ENCODE measurements around the gene SLC6A6. TPM values are rescaled to one million over a fixed set of nuclear protein-coding genes. Genes with fewer than 3 reads are reported as not detected.
A peak's percentile ranks its signal among the peaks of the same experiment; 100 is the strongest.

SLC6A6 gene
- total RNA-seq, 2 experiments from 2014 or later: 43.4 to 48.8 TPM

GRCh38 chr3:14397531-14397930 is 4.9 kb upstream of the SLC6A6 start:
- Mint-ChIP-seq H3K4me1 (ENCODE audit: low read depth) (peaks cover 15% of the 10 kb centered on the region), H3K27me3 (no peaks in the 10 kb centered on the region), H3K9me3 (no peaks in the 10 kb centered on the region), H3K4me3 (no peak overlapping the region), H3K27ac (no peak overlapping the region), H3K36me3 (ENCODE audit: low read depth) (no peaks in the 10 kb centered on the region)
- ChIA-PET CTCF (interaction anchor here (1.2 kb wide), 1 partner anchor 194 kb away, joined by 6 read pairs; no protein-coding TSS in a partner anchor), POLR2A (no interaction called here)
- no peak for TF ChIP-seq CTCF (IDR thresholded peaks at IDR 0.05)
- intact Hi-C loops (cut with micrococcal nuclease): no loop called here
- DNase-seq: no peak
- no peak for ATAC-seq

GRCh38 chr3:14397940-14398796 is 4.2 kb upstream of the SLC6A6 start:
- TF ChIP-seq CTCF (IDR thresholded peaks at IDR 0.05): no peak
- intact Hi-C loops (cut with micrococcal nuclease): no loop called here
- DNase-seq (no peak), ATAC-seq (no peak)
- Mint-ChIP-seq H3K9me3 (no peaks in the 10 kb centered on the region), H3K36me3 (ENCODE audit: low read depth) (peaks cover 2% of the 10 kb centered on the region), H3K27ac (peak overlapping the region; percentile 5), H3K4me3 (no peak overlapping the region), H3K4me1 (ENCODE audit: low read depth) (peaks cover 15% of the 10 kb centered on the region), H3K27me3 (no peaks in the 10 kb centered on the region)
- ChIA-PET CTCF (interaction anchor here (1.2 to 1.8 kb wide), 4 partner anchors 23 to 194 kb away, joined by 3 to 7 read pairs (median 6); no protein-coding TSS in a partner anchor), POLR2A (interaction anchor here (0.6 to 1.1 kb wide), 3 partner anchors 20 to 1831 kb away, joined by 3 to 4 read pairs (median 3); no protein-coding TSS in a partner anchor)

- ATAC-seq: no peak
- H3K27ac Mint-ChIP-seq: peak overlapping the region; percentile 5
- peaks cover 15% of the 10 kb centered on the region for H3K4me1 Mint-ChIP-seq (ENCODE audit: low read depth)
- no peak overlapping the region for H3K4me3 Mint-ChIP-seq
- no peak for DNase-seq
- H3K27me3 Mint-ChIP-seq: no peaks in the 10 kb centered on the region
- no peaks in the 10 kb centered on the region for H3K9me3 Mint-ChIP-seq
- ChIA-PET POLR2A (interaction anchor here (0.5 to 1.1 kb wide), 4 partner anchors 21 to 1830 kb away, joined by 3 to 4 read pairs (median 4); no protein-coding TSS in a partner anchor), CTCF (interaction anchor here (1.2 to 1.8 kb wide), 4 partner anchors 23 to 195 kb away, joined by 3 to 7 read pairs (median 6); no protein-coding TSS in a partner anchor)
- intact Hi-C loops (cut with micrococcal nuclease): no loop called here
- no peak for TF ChIP-seq CTCF (IDR thresholded peaks at IDR 0.05)
- H3K36me3 Mint-ChIP-seq (ENCODE audit: low read depth): peaks cover 4% of the 10 kb centered on the region
Measured at GRCh38 chr3:14398797-14399106, 3.7 kb upstream of the SLC6A6 start.

GRCh38 chr3:14401692-14402303 is 608 bp upstream of the SLC6A6 start:
- TF ChIP-seq CTCF (IDR thresholded peaks at IDR 0.05): peak; percentile 32
- Mint-ChIP-seq H3K4me3 (peak overlapping the region; percentile 92), H3K27ac (peak overlapping the region; percentile 95), H3K4me1 (ENCODE audit: low read depth) (peaks cover 42% of the 10 kb centered on the region), H3K36me3 (ENCODE audit: low read depth) (peaks cover 22% of the 10 kb centered on the region), H3K27me3 (no peaks in the 10 kb centered on the region), H3K9me3 (no peaks in the 10 kb centered on the region)
- CTCF ChIA-PET: interaction anchor here (0.8 to 1.8 kb wide), 6 partner anchors 23 to 250 kb away, joined by 3 to 9 read pairs (median 8); partner anchors contain the start of gene CCDC174
- DNase-seq (no peak), ATAC-seq (no peak)
- POLR2A ChIA-PET: interaction anchor here (1.0 to 7.5 kb wide), 6 partner anchors 13 to 219 kb away, joined by 3 to 112 read pairs (median 4); no protein-coding TSS in a partner anchor
- intact Hi-C loops (cut with micrococcal nuclease): loop anchor here (2.0 to 10.0 kb wide), 2 partner anchors 31 to 63 kb away; no protein-coding TSS in a partner anchor
